Small intestine (tissue), 7 donors: ENCODE measurements around the gene STARD10. TPM values are rescaled to one million over a fixed set of nuclear protein-coding genes. Genes with fewer than 3 reads are reported as not detected.

Experiments
- DNase-seq, 2 donors: peaks; one replicate each; pipeline versions ENCODE4 v3.0.0 to v3.0.0-alpha.2; 2013
- FAIRE-seq: peaks from 2 replicates; lab custom pipeline; 2012; peaks lifted over from hg19 to GRCh38; lab: Jason Lieb, UNC
- H3K27ac ChIP-seq, 3 donors: one replicate each; pipeline ENCODE4 v1.5.1; 2013; ENCODE audit warnings: low read length in 2 of 3, mild to moderate bottlenecking in 2 of 3, control low read depth in 1 of 3, inconsistent platforms in 1 of 3, low read depth in 1 of 3, moderate library complexity in 1 of 3
- H3K27me3 ChIP-seq, 3 donors: one replicate each; pipeline ENCODE4 v1.6.1; 2013; ENCODE audit warnings: low read length in 3 of 3, inconsistent platforms in 1 of 3; ENCODE audit not compliant: control insufficient read depth in 3 of 3, insufficient read depth in 3 of 3
- H3K36me3 ChIP-seq, 3 donors: one replicate each; pipeline ENCODE4 v1.6.1; 2013; ENCODE audit warnings: low read length in 3 of 3, inconsistent platforms in 1 of 3, low read depth in 1 of 3, mild to moderate bottlenecking in 1 of 3, moderate library complexity in 1 of 3; ENCODE audit not compliant: control insufficient read depth in 3 of 3, insufficient read depth in 2 of 3
- H3K4me1 ChIP-seq, 3 donors: one replicate each; pipeline ENCODE4 v1.6.1; 2013; ENCODE audit warnings: low read length in 2 of 3, inconsistent platforms in 1 of 3, low read depth in 1 of 3, mild to moderate bottlenecking in 1 of 3, moderate library complexity in 1 of 3; ENCODE audit not compliant: control insufficient read depth in 3 of 3, insufficient read depth in 2 of 3
- H3K4me3 ChIP-seq, 3 donors: one replicate each; pipeline ENCODE4 v1.5.1; 2013; ENCODE audit warnings: low read length in 3 of 3, control low read depth in 1 of 3, inconsistent platforms in 1 of 3, low read depth in 1 of 3, mild to moderate bottlenecking in 1 of 3, moderate library complexity in 1 of 3
- H3K9me3 ChIP-seq, 2 donors: one replicate each; pipeline ENCODE4 v1.6.1; 2013; ENCODE audit warnings: low read depth in 1 of 2, low read length in 1 of 2; ENCODE audit not compliant: control insufficient read depth in 2 of 2, insufficient read depth in 1 of 2
- WGBS, 3 donors: extraction: QIAGEN DNeasy Blood & Tissue Kit; methylation state at CpG; one replicate each; pipeline ENCODE4 v1.1.7; 2013; 5-methylcytosine and 5-hydroxymethylcytosine counted together
- polyA plus RNA-seq, 4 donors: library from polyadenylated mRNA; stranded (reverse) in 3 of 4; unstranded in 1 of 4; fragments of 200-250 nt in 3 of 4; fragments of 120-200 nt in 1 of 4; gene quantifications; one replicate each; pipeline versions ENCODE4 v1.2.1 to v1.2.3, GENCODE V29; 2013
- donor health status: healthy with polysubstance abuse.
- donor health status: control.
- donor health status: control.
- donor health status: Bipolar disorder and iron deficiency.
- donor health status: healthy.

STARD10 gene
- polyA plus RNA-seq, 4 donors, result 169 to 473 (median 284) TPM

GRCh38 chr11:72836111-72836510 lies 42.3 kb upstream of the STARD10 start:
- Histone ChIP-seq H3K4me1 (peaks cover 0 to 9% (median 0%) of the 10 kb centered on the region in 3 donors), H3K4me3 (no peak overlapping the region), H3K36me3 (peaks cover 0 to 46% (median 0%) of the 10 kb centered on the region in 3 donors), H3K27ac (peak overlapping the region in 2 of 3 donors; percentile 13 to 73), H3K27me3 (no peaks in the 10 kb centered on the region), H3K9me3 (no peaks in the 10 kb centered on the region)
- DNase-seq (peak in 1 of 2 donors; percentile 40), FAIRE-seq (no peak)
- WGBS, 3 donors, result 62 to 86% (median 83%) methylated on average over 4 of the region's 4 CpGs

DNA sequence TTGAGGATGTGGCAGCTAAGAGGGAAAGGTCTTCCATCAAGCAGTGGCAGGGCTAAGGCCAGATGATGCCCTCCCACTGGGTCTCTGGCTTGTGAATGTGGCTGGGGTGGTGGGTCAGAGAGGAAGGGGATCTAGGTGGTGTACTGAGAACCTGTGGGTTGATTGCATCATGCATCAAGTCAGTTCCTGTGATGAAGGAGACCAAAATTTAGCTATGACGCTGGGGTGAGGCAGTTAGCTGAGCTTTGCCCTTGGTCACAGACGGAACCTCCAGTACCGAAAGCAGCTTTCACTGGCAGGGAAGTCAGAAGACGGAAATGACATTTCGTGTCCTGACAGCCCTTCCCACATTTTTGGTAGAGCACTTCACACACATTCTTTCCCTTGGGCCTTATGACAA lies 41.1 kb upstream of the STARD10 start:
- DNase-seq (no peak), FAIRE-seq (no peak)
- 74 to 90% (median 86%) methylated on average over 5 of the region's 5 CpGs for WGBS, 3 donors
- Histone ChIP-seq H3K27me3 (no peaks in the 10 kb centered on the region), H3K4me3 (no peak overlapping the region), H3K36me3 (peaks cover 0 to 52% (median 2%) of the 10 kb centered on the region in 3 donors), H3K9me3 (no peaks in the 10 kb centered on the region), H3K4me1 (peaks cover 0 to 9% (median 0%) of the 10 kb centered on the region in 3 donors), H3K27ac (peak overlapping the region in 1 of 3 donors; percentile 77)

GRCh38 chr11:72833811-72834493 lies 40.1 kb upstream of the STARD10 start:
- Histone ChIP-seq H3K9me3 (no peaks in the 10 kb centered on the region), H3K4me1 (peaks cover 0 to 9% (median 0%) of the 10 kb centered on the region in 3 donors), H3K27me3 (no peaks in the 10 kb centered on the region), H3K4me3 (no peak overlapping the region), H3K27ac (peak overlapping the region in 1 of 3 donors; percentile 29), H3K36me3 (peaks cover 0 to 58% (median 2%) of the 10 kb centered on the region in 3 donors)
- DNase-seq (no peak), FAIRE-seq (no peak)
- 54 to 72% (median 68%) methylated on average over 8 of the region's 8 CpGs for WGBS, 3 donors

GRCh38 chr11:72833083-72833733 lies 39.4 kb upstream of the STARD10 start:
- WGBS, 3 donors, result 96 to 99% (median 98%) methylated on average over 5 of the region's 5 CpGs
- H3K36me3 ChIP-seq, result peaks cover 0 to 59% (median 2%) of the 10 kb centered on the region in 3 donors
- DNase-seq (no peak), FAIRE-seq (no peak)
- no peak overlapping the region for H3K4me3 ChIP-seq
- no peaks in the 10 kb centered on the region for H3K9me3 ChIP-seq
- H3K27me3 ChIP-seq, result no peaks in the 10 kb centered on the region
- peaks cover 0 to 15% (median 0%) of the 10 kb centered on the region in 3 donors for H3K4me1 ChIP-seq
- H3K27ac ChIP-seq, result peak overlapping the region in 1 of 3 donors; percentile 2

DNA sequence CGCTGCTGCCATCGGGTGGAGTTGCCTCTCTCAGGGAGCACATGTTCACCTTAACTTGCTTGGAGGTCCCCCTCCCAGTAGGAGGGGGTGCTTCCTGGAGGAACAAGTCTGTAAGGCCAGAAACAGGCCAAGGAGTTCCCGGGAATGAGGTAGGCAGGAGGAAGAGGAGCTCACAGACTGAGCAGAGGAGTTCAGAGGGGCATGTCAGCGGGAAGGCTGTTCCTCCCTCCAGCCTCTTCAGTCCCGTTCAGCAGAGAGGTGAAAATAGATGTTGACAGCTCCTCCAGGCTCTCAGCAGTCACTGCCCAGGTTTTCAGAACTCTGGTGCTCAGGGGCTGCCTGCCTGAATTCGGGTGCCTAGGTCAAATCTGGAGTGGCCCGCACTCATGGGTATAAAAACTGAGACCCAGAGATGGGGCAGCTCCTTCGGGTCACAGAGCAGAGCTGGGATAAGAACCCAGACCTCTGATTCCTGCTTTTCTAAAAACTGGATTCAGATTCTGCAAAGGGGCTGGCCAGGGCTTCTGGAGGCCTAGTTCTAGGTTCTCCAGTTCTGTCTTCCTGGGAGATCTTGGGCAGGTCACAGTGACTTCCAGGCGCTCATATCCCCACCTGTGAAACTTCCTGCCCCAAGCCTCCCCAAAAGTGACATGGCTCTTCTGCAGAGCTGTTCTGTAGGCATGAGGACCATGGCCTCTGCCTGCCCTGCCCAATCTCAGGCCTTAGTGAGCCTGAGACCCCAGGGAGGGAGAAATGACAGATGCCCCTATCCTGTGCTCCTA lies 38.6 kb upstream of the STARD10 start:
- no peaks in the 10 kb centered on the region for H3K27me3 ChIP-seq
- WGBS, 3 donors, result 77 to 80% (median 79%) methylated on average over 9 of the region's 9 CpGs
- H3K27ac ChIP-seq, result no peak overlapping the region
- H3K36me3 ChIP-seq, result peaks cover 0 to 58% (median 2%) of the 10 kb centered on the region in 3 donors
- DNase-seq (no peak), FAIRE-seq (no peak)
- no peaks in the 10 kb centered on the region for H3K9me3 ChIP-seq
- H3K4me1 ChIP-seq, result peaks cover 0 to 22% (median 0%) of the 10 kb centered on the region in 3 donors
- H3K4me3 ChIP-seq, result no peak overlapping the region

DNA sequence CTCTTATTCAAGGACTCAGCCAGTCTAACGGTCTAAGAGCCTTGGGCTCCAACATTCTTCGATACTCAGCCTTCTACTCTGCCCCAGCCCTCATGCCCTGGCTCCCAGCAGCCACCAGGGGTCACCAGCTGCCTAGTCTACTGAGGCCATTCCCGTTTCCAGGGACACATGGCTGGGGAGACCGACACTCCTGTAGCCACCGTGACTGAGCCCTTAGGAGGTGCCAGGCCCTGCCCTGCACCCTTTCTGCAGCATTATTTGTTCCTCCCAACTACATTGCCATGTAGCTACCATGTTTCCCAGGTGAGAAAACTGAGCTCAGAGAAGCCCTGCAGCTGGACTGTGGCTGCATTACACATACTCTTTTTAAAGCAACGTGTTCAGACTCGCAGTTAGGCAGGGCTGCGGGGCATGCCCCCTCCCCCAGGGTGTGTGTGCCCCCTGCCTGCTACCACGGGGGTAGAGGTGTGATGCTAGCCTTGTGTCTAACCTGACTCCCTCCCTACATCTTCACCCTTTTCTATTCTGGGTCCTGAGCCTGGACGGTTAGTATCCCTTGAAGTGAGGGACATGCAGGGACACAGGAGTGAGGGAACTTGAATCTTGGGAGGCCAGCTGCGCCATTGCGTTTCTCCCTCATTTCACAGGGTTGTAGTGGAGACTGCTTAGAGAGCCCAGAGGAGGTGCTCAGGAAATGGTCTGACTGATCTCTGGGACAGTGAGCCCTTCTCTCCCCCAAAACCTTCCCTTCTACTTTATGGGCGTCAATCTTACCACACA lies 37.9 kb upstream of the STARD10 start:
- Histone ChIP-seq H3K36me3 (peaks cover 0 to 61% (median 2%) of the 10 kb centered on the region in 3 donors), H3K9me3 (no peaks in the 10 kb centered on the region), H3K4me3 (no peak overlapping the region), H3K27ac (no peak overlapping the region), H3K27me3 (no peaks in the 10 kb centered on the region), H3K4me1 (peaks cover 0 to 25% (median 0%) of the 10 kb centered on the region in 3 donors)
- 50 to 57% (median 53%) methylated on average over 13 of the region's 13 CpGs for WGBS, 3 donors
- DNase-seq (peak; percentile 68 to 85), FAIRE-seq (no peak)

DNA sequence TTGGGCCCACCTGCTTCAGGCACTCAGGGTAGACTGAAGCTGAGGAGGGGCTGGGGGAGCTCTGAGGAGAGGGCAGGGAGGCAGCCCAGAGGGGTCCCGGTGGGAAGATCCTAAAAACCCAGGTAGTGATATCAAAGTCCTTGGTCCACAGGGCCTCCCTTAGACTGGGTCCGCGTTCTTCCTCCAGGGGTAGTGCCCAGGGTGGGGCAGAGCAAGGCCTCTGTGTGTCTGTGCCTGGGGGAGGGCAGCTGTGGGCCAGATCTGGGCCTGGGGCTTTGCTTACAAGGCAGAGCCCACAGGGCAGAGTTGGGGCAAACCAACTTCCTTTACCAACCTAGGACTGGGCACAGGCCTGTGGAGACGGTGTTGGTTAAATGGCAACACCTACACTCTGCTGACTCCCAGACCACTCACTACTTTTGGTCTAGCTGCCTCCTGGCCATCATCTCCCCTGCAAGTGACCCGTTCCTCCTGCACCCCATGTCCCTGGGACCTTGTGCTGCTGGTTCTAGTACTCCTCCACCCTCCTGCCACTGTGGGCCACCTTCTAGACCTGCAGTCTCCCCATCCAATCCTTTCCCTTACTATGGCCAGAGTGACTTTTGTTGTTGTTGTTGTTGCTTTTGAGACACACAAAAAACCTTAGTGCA lies 36.2 kb upstream of the STARD10 start:
- Histone ChIP-seq H3K27ac (no peak overlapping the region), H3K36me3 (peaks cover 0 to 67% (median 5%) of the 10 kb centered on the region in 3 donors), H3K4me1 (peaks cover 0 to 22% (median 0%) of the 10 kb centered on the region in 3 donors), H3K4me3 (no peak overlapping the region), H3K9me3 (no peaks in the 10 kb centered on the region), H3K27me3 (no peaks in the 10 kb centered on the region)
- FAIRE-seq (no peak), DNase-seq (no peak)
- WGBS, 3 donors, result 86 to 93% (median 90%) methylated on average over 5 of the region's 5 CpGs
